GM12864 (cell line): ENCODE results near the gene TPM4.

ENCODE experiments used
- DNase-seq: peaks from one replicate; pipeline ENCODE4 v3.0.0-alpha.2; 2011; ENCODE audit warnings: low read depth
- H3K4me3 ChIP-seq: 2 replicates; pipeline ENCODE4 v1.5.1; 2011; ENCODE audit warnings: mild to moderate bottlenecking, low read depth, low read length, control low read depth
- TF ChIP-seq, protein P1 (sequence below): IDR thresholded peaks from 2 replicates; pipeline ENCODE4 v1.5.1; 2011; ENCODE audit warnings: low read depth, mild to moderate bottlenecking, moderate library complexity, low read length, control low read depth, inconsistent platforms; ENCODE audit errors: missing control alignments

Gene TPM4

DNA sequence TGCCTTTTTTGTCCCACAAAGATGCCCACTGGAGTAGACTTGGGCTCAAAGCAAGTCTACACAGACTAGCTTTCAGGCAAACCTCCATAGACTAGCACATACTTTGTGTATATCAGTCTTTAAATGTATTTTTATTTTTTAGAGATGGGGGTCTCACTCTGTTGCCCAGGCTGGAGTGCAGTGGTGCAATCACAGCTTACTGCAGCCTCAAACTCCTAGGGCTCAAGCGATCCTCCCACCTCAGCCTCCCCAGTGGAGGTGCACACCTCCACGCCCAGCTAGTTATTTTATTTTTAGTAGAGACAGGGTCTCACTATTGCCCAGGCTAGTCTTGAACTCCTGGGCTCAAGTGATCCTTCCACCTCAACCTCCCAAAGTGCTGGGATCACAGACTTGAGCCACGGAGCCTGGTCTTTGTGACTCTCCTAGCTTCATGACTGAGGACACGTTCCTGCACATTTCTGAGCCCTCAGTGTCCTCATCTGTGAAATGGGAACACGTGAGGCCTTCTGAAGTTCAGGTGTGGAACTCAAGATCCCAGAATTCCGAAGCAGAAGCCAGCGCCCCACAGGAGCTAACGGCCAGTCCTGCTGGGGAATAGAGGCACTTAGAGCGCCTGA, 5.1 kb upstream of the TPM4 start:
- TF ChIP-seq, protein P1, sequence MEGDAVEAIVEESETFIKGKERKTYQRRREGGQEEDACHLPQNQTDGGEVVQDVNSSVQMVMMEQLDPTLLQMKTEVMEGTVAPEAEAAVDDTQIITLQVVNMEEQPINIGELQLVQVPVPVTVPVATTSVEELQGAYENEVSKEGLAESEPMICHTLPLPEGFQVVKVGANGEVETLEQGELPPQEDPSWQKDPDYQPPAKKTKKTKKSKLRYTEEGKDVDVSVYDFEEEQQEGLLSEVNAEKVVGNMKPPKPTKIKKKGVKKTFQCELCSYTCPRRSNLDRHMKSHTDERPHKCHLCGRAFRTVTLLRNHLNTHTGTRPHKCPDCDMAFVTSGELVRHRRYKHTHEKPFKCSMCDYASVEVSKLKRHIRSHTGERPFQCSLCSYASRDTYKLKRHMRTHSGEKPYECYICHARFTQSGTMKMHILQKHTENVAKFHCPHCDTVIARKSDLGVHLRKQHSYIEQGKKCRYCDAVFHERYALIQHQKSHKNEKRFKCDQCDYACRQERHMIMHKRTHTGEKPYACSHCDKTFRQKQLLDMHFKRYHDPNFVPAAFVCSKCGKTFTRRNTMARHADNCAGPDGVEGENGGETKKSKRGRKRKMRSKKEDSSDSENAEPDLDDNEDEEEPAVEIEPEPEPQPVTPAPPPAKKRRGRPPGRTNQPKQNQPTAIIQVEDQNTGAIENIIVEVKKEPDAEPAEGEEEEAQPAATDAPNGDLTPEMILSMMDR: no peak
- DNase-seq: no peak
- no peak overlapping the region for H3K4me3 ChIP-seq

DNA sequence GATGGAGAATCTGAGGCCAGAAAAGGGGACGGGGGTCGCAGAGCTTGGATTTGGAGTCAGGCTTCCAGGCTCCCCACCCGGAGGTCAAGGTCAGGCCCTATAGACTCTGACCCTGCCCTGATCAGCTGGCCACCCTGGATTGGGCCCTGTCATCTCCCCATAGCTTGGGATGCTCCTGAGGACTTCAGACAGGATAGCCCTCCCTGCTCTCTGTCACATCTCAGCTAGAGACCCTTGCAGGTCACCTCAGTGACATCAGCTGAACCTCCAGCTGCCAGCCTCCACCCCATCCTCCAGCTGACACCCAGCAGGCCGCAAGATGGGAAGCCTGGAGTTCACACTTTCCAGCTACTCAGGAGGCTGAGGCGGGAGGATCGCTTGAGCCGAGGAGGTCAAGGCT, 2.8 kb upstream of the TPM4 start:
- no peak overlapping the region for H3K4me3 ChIP-seq
- DNase-seq: no peak
- TF ChIP-seq, protein P1: no peak

DNA sequence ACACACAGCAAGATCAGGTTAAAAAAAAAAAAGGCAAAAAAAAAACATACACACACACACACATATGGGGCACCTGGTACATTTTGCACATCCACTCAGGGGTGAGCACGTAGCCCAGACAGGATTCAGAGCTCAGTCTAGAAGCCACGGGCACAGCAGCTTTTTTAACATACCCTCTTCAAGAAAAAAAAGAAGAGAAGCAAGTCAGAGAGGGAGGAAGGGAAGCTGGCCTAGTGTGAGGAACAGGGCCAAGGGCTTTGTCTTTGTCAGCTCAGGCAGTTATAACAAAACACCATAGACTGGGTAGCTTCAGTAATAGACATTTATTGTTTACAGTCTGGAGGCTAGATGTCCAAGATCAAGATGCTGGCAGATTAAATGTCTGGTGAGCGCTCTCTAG, 2.3 kb upstream of the TPM4 start:
- DNase-seq: no peak
- H3K4me3 ChIP-seq: no peak overlapping the region
- TF ChIP-seq, protein P1: no peak

DNA sequence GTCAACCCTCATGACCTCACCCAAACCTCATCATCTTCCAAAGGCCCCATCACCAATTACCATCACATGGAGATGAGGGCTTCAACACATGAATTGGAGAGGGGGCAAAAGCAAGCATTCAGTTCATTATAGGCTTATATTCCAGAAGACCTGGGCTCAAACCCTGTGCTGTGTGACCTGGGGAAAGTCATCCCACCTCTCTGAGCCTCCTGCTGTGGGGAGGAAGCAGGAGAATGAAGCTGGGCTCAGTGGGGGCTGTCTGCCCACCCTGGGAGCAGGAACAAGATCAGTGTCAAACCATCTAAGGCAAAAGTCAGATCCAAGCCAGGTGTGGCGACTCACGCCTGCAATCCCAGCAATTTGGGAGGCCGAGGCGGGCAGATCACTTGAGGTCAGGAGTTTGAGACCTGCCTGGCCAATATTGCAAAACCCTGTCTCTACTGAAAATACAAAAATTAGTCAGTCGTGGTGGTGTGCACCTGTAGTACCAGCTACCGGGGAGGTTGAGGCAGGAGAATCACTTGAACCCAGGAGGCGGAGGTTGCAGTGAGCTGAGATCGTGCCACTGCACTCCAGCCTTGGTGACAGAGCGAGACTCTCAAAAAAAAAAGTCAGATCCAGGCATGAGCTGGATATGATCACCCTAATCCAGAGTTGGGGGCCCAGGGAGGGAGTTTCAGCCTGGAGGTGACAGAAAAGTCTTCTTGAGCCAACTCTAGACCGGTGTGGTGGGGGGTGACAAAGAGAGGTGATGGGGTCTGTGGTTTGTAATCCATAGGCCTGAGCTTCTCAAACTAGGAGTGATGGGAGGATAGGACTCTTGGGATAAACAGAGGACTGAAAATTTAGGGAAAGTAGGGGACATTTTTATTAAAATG, 1.6 kb upstream of the TPM4 start:
- TF ChIP-seq, protein P1: no peak
- no peak for DNase-seq
- H3K4me3 ChIP-seq: no peak overlapping the region; the same call in 1 of the 2 replicates

DNA sequence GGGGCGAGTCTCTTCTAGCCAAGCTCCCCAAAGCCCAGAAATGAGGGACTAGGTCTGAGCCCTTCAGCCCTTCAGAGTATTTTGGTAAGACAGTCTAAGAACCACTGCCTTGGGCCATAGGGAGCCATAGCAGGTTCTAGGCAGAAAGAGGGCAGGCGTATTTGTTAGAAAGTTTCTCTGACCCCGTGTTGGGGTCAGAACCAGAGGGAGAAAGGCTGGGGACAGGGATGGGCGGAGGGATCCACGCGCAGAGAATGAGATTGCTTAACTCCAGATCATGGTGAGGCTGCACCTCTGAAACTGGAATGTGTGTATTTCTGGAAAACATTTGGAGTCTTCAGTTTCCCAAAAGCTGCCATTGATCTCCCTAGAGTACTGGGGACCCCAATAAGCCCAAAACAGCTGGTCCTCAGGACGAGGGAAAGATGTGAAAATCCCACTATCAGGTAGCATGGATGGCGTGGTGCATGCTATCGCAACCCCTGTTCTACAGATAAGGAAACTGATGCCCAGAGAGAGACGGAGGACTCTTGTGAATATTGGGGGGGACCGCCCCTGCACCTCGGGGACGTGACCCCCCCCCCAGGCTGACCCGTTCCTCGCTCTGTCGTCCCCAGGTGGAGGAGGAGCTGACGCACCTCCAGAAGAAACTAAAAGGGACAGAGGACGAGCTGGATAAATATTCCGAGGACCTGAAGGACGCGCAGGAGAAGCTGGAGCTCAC, 703 bp upstream of the TPM4 start:
- TF ChIP-seq, protein P1: no peak
- DNase-seq: no peak

DNA sequence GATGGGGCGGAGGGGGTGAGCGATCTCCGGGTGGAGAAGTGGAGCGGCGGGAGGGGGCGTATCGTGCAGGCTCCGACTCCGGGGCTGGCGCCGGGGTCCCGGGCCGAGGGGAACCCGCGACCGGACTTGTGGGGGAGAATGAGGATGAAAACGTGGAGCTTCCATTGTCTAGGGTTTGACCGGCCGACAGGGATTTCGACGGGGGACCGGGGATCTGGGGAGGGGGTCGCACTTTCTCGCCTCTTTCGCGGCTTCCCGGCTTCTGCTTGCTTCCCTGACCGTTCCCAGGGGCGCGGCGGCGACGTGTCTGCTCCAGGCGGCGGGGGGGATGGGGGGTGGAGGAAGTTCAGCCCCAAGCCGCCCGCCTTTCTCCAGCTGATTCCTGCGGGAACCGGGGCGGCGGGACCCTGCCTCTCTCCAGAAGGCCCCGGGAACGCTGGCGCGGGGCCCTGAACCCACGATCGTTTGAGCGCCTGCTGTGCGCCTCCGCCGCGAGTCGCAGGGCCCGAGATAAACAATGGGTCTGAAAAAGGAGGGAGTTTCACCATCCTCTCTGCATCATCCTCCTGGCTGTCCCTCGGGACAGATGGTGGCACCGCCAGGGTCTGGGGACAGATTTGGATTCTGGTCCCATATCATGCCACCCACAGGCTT, 790 bp downstream of the TPM4 start:
- H3K4me3 ChIP-seq: peak overlapping the region; percentile 77
- no peak for DNase-seq
- TF ChIP-seq, protein P1: no peak

More for the DNA sequence above, 703 bp upstream of the TPM4 start:
- peak overlapping the region; percentile 77 for H3K4me3 ChIP-seq
